ENCODE data around the gene LIPC.
A peak's percentile ranks its signal among the peaks of the same experiment; 100 is the strongest.

Gene LIPC

DNA sequence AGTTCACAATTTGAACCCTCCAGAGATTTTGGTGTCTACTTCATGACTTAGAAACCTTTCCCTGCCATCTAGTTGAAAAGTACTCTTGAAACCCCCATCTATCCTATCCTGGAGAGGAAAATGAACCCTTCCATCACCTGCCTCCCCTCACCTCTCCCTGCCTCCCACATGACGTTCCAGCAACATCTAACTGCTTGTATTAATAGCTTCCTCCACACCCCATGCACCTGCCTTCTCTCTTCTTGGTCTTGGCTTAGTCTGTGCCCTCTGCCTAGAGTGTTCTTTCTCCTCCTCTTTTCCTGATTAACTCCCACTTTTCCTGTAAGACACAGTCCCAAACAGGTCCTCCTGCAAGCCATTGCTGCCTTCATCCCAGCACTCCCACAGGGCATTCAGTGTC, 107.8 kb downstream of the LIPC start:
- no peak for DNase-seq (ENCODE audit: low spot score)

DNA sequence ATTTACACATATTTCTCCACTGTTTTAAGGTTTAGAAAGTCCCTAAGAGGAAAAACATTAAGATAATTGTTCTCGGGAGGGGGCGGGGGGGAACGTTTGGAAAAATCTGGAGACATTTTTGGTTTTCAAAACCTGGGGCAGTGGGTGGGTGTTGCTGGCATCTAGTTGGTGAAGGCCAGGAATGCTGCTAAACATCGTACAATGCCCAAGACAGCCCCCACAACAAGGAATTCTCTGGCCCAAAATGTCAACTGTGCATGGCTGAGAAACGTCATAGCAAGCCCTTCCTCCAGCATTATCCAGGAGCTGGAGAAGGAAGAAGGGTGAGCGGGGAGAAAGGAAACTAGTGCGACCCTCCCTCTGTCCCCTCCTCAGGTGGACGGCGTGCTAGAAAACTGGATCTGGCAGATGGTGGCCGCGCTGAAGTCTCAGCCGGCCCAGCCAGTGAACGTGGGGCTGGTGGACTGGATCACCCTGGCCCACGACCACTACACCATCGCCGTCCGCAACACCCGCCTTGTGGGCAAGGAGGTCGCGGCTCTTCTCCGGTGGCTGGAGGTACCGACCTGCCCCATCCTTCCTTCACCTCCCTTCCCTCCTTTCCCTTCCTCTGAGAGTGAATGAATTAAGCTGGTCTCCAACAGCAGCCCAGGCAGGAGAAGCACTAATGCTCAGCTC, 109.8 kb downstream of the LIPC start:
- DNase-seq (ENCODE audit: low spot score), result no peak

DNA sequence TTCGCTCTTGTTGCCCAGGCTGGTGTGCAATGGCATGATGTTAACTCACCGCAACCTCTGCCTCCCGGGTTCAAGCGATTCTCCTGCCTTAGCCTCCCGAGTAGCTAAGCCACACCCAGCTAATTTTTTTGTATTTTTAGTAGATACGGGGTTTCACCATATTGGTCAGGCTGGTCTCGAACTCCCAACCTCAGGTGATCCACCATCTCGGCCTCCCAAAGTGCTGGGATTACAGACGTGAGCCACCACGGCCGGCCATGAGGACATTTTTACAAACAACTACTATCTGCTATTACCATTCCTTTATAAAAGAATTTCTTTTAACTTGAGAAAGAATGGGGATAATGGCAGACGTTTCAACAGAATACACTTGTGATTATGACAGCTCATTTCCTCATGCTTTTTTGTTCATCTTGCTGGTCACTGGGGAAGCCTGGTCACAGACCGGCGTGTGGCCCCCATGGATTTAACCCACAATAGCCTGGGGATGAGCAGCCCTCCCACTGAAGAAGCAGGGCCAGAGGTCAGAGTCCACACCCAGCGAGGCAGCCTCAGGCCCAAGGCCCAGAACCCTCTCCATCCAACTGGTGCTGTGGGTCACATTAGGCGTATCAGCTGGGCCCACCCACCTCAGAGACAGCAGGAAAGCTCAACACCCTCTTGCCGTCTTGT, 112.0 kb downstream of the LIPC start:
- no peak for DNase-seq (ENCODE audit: low spot score)

DNA sequence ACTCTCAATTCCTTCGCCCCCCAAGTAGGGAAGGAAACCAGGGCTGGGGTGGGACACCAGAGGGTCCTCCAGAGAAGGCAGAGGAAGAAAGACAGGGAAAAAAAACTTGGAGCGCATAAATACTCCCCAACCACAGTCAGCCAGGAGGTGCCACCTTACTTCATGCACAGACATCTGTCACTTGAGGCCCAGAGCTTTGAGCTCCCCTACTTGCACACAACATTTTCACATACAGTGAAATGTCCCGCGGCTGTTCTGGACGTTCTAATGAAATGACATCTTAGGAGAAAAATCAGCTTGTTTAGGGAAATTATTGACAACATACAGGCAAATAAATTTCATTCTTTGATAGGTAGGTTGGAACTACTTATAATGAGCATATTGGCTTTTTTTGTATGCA, 113.0 kb downstream of the LIPC start:
- DNase-seq (ENCODE audit: low spot score), result no peak

DNA sequence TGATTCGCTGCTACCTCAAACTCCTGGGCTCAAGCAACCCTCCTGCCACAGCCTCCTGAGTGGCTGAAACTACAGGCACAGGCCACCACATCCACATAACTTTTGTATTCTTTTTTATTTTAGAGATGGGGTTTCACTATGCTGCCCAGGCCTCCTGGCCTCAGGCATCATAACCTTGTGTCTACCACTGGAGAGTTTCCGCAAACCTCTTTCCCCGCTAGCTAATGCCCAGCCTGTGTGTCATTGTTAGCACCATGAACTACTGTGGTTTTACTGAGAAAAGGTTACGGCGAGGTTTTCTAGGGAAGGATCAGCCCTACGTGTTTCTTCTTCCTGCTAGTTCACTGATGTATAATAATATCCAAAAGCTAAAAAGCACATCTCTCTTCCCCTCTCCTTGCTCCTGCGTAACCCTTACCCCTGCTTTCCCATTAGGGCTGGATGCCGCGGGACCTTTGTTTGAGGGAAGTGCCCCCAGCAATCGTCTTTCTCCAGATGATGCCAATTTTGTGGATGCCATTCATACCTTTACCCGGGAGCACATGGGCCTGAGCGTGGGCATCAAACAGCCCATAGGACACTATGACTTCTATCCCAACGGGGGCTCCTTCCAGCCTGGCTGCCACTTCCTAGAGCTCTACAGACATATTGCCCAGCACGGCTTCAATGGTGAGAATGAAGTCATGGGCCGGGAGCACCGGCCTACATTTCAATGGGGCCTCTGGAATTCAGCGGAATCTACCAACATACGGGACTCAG, 113.7 kb downstream of the LIPC start:
- no peak for DNase-seq (ENCODE audit: low spot score)

DNA sequence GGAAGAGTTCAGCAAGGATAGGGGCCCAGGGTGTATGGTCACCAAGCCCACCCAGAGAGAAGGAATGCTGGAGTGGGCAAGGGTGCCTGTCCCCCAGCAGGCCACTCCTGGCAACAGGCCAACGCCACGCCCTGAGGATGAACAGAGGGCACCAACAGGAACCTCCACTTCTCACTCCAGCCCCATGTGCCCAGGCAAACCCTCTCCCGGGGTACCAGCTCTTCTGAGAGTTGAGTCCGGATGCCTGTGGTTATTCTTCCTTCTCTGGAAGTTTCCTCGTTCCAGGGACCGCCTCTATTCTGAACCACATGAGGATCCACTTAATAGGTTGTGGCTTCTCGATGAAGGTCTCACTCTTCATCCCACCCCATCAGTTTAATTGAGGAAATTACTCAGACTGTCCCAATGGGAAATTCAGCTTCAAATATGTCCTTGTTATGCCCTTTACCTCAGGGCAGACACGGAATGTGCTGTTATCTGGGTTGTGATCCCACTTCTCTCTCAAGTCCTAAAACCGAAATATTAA, 114.3 kb downstream of the LIPC start:
- DNase-seq (ENCODE audit: low spot score), result no peak

DNA sequence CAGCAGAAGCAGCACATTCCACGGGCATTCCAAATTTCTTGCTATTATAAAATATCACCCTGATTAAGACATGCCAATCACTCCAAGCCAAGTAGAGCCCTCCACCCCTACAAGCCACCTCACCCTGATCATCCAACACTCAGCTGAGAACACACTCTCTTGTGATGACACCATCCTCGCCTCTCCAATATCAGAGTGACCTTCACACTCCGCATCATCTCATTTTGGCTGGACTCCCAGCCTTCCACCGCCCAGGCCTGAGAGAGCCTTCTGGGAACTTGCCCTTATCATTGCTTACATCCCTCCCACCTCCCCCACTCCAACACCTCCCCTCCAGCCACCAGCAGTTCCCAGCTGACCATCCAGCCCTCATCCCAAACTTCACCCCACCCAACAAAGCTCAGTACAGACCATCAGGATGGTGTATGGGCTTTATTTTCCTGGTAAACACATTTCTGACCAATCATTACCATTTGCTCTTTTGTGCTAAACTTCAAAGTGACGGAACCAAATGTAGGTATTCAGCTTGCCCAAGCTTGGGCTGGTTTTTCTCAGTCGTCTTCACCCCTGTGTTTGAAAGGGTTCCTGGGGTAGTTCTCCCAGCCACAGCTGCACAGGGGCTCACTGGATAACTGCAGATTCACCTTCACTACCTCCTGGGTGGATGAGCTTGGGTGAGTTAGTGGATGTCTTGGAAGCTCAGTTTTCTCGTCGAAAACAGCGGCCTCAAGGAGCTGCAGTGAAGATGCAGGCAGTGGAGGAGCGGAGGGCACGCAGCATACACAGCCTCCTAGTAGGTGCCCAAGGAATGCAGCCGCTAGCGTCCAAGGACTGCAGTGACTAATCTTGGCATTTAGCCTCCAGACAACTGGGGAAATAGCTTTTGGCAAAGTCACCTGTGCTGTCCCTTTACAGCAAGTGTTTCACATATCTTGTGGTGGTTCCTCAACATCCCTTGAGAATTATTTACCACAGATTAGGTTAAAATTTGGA, 115.1 kb downstream of the LIPC start:
- peak; percentile 53 for DNase-seq (ENCODE audit: low spot score)

DNA sequence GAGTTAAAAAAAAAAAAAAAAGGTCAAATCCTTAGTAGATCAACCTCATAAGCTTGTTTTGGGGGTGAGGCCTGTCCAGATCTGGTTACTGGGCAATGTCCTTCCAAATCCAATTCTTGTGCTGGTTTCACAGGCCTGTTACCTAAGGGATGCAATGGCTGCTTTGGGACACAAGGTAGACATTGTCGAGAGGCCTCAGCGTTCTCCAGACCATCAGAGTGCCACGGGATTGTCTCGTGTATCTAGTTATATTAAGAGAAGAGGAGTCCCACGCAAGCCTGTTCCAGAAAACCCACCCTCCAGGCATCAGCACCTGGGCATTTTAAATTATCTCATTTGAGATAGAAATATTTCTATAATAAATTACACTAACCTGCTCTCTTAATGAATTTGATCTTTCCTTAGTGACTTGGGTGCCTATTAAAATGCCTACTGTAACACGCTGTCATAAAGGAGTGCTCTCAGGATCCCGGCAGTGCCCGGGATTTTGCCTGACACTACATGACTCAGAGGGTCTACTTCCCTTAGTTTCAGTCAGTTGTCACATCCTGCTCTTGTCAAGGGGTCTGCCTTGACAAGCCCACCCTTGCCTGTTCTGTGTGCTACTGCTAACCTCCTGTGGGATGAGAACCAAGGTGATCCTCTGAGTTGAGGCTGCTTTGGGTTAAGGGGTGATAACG, 116.0 kb downstream of the LIPC start:
- DNase-seq (ENCODE audit: low spot score), result no peak

DNA sequence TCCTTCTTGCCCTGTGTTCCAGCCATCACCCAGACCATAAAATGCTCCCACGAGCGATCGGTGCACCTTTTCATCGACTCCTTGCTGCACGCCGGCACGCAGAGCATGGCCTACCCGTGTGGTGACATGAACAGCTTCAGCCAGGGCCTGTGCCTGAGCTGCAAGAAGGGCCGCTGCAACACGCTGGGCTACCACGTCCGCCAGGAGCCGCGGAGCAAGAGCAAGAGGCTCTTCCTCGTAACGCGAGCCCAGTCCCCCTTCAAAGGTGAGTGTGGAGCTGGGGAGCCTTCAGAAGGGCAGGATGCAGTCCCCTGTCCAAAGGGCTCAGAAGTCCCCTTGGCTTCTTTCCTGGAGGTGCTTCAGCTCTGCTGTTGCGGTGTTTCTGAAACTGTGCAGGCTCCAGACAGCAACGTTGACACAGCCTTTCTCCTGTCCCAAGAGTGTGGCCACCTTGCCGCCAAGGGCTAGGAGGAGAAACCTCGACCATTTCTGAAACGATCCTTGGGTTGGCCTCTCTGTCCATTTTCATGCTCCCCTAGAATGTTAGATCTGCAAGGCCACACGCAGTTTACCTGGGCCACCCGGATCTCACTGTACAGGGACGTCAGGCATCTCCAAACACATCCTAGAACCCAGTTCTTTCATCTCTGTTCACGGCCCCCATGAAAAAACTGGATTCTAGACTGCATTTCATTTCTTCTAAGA, 116.7 kb downstream of the LIPC start:
- DNase-seq (ENCODE audit: low spot score), result no peak

DNA sequence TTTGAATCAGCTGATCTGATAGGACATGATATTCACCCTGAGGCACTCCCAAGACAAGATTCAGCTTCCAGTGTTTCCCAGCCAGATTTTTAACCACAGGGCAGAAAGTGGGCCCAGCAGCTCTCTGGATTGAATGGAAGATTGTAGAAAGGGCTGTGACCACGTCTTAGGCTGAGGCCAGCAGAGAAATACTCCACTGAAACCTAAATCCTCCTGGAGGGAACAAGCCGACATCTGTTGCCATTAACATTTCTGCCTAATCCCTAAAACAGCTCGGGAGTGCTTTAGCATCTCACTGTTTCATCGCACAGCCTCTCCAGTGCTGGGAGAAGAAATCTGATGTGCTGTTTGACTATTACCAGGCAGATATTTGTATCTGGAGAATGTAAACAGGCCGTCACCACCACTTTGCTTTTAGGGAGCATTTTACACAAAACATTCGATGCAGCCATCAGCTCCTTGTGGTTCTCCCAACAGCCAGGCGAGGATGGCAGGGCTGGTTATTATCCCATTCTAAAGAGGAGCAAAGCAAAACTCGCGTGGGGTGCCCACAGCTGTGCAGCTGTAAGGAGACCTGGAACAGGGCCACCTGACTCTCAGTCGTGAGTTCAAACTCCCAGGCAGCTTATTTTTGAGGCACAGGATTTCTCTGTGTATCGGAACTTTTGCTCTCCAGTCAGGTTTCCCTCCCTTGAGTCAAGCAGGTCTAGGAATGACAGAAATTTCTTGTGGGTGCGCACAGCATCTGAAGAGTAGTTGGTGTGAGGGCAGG, 117.4 kb downstream of the LIPC start:
- no peak for DNase-seq (ENCODE audit: low spot score)

DNA sequence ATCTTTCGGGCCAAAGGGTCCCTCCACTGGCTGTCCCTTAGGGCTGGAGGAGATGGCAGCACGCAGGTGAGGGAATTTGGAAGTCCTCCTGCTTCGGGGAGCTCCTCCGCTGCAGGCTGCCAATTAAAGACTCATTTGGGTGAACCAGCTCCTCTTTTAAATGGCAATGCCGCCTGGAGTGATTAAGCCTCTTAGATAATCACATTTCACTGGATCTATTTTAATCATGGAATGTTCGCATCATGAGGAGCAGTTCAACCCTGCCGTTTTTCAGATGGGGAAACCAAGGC, 117.9 kb downstream of the LIPC start:
- no peak for DNase-seq (ENCODE audit: low spot score)

DNA sequence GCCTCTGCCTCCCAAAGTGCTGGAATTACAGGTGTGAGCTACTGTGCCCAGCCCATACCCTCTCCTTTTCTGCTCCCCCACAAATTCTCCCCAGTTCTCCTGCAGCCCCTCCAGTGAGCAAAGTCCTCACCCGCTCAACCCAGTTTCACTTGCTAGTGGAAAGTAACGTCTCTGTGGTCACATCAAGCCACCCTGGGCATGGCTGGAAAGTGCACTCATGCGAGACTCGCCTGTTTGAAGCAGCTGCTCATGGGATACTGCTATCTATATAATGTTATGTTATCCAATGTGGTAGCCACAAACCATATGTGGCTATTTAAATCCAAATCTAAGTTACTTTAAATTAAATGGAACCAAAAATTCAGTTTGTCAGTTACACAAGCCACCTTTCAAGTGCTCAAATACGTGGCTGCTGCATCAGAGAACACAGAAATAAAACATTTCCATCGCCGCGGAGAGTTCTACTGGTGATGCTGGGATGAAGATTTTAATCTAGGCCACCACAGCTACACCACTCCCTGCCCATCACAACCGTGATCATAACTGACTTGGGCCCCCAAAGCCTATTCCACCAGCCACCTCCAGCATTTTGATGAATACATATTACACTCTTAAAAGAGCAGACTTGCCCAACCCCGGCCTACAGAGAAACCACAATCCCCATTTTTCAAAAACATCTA, 119.4 kb downstream of the LIPC start:
- DNase-seq (ENCODE audit: low spot score), result no peak

DNA sequence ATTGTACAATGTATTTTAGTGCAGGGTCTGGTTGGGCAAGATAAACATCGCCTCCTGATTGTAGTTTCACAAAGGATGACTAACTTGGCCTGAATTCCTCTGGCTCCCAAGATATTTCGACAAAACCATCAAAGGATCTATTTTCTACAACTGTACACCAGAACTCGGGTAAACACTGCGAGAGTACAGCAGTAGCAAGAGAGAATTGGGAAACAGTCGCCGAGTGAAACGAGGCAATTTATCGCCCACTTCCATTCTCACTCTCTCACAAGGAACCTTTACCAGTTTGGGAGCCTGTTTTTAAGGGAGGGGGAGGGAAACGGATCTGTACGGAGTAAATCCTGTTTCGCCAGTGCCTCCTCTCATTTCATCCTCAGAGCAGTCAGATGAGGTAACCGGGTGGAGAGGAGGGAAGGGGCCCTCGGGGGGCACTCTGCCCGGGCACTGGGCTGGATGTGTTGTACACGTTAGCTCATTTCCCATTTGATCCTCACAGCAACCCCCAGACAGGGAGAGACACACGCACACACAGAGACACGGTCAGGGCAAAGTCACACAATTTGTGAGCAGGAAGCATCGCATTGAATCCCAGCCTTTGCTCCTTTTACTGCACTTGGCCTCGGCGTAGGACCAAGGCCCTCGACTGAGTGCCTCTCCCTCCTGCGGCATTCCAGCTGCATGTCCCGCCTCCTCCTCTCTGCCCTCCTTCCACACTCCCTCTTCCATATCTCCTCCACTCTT, 120.1 kb downstream of the LIPC start:
- no peak for DNase-seq (ENCODE audit: low spot score)

DNA sequence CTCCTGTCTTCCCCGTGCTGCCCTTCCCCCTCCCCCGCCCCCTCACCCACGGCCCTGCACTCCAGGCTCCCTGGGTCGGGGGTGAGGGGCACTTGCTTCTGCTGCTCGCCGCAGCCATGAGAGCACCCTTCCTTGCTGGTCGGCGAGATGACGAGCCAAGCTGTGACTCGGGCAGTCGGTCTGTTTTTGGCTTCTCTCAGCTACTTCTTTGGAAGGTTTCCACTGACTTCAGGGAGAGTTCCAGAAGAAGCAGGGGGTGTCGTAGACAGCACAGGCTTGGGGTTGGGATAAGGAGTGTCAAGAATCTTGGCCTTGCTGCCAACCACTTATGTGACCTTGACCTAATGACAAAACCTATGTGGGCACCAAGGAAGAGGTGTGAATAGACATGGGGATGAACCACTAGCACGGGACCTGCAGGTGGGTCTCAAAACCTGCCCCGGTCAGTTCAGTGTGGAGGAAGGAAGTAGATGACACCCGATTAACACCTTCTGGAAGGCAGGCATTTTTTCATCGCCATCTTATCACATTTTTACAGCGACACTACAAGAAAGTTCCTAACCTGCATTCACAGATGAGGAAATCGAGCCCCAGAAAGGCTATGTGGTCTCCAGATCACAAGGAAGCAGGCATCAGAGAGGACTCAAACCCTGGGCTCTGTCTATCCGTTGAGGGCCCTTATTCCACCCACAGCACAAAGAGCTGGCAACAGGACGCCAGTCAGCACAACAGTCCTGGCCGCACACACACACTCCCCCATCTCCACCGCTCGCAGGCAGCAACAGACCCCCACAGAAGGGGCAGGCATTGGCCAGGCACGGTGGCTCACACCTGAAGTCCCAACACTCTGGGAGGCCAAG, 120.9 kb downstream of the LIPC start:
- no peak for DNase-seq (ENCODE audit: low spot score)

DNA sequence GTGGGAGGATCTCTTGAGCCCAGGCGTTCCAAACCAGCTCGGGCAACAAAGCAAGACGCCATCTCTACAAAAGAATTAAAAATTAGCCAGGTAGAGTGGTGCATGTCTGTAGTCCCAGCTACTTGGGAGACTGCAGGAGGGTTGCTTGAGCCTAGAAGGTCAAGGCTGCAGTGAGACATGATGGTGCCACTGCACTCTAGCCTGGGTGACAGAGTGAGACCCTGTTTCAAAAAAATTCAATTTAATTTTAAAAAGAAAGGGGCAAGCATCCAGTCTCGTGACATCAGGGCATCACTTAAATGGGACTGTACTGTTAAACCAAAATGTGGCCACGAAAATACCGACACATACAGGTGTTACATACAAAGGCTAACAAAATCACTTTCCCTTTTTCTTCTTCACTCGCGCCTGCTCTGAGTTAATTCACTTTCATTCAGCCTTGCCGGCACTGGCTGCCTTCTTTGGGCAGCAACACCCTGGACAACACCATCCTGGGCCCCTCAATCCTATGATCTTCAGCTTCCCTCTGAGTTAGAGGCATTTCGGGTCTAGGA, 121.7 kb downstream of the LIPC start:
- DNase-seq (ENCODE audit: low spot score), result no peak

DNA sequence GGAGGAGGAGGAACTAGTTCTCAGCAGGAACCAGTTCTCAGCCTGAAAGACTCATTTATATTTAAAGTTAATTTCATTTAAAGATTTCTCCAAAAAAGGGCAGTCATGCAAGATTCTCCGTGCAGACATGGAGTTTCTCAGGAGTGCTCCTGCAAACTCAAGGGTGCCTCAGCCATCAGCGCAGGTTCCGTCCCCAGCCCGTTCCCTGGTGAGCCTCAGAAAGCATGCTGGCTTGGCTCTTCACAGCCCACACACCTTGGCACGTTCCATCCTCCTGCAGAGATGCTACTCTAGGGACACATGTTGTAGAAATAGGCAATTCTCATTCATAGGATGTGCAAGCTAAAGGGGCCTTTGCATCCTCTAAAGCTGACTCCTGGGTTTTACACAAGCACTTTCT, 123.0 kb downstream of the LIPC start:
- DNase-seq (ENCODE audit: low spot score), result no peak
